Mesenteric fat pad (tissue), 1 donor: ENCODE measurements around the gene CLDN14. TPM values are rescaled to one million over a fixed set of nuclear protein-coding genes. Genes with fewer than 3 reads are reported as not detected.

ENCODE experiments used
- DNase-seq: peaks from one replicate; pipeline ENCODE4 v3.0.0-alpha.2; 2020; ENCODE audit warnings: low spot score
- long read RNA-seq: library from polyadenylated mRNA; unstranded; transcript quantifications from one replicate; pipeline ENCODE4 v2.0.0, GENCODE V29; 2020
- total RNA-seq: library from RNA; stranded (reverse); fragmentation: NEBNext Ultra II Directional; extraction: Animal tissue kit (Norgen Biotek cat#: 25700); gene quantifications from one replicate; pipeline ENCODE4 v1.2.1, GENCODE V29; 2021
- donor health status: DM: yes; HTN: yes; CAD: no.

The CLDN14 gene, protein sequence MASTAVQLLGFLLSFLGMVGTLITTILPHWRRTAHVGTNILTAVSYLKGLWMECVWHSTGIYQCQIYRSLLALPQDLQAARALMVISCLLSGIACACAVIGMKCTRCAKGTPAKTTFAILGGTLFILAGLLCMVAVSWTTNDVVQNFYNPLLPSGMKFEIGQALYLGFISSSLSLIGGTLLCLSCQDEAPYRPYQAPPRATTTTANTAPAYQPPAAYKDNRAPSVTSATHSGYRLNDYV
- total RNA-seq, result not detected
- long read RNA-seq, result 0 reads

DNA sequence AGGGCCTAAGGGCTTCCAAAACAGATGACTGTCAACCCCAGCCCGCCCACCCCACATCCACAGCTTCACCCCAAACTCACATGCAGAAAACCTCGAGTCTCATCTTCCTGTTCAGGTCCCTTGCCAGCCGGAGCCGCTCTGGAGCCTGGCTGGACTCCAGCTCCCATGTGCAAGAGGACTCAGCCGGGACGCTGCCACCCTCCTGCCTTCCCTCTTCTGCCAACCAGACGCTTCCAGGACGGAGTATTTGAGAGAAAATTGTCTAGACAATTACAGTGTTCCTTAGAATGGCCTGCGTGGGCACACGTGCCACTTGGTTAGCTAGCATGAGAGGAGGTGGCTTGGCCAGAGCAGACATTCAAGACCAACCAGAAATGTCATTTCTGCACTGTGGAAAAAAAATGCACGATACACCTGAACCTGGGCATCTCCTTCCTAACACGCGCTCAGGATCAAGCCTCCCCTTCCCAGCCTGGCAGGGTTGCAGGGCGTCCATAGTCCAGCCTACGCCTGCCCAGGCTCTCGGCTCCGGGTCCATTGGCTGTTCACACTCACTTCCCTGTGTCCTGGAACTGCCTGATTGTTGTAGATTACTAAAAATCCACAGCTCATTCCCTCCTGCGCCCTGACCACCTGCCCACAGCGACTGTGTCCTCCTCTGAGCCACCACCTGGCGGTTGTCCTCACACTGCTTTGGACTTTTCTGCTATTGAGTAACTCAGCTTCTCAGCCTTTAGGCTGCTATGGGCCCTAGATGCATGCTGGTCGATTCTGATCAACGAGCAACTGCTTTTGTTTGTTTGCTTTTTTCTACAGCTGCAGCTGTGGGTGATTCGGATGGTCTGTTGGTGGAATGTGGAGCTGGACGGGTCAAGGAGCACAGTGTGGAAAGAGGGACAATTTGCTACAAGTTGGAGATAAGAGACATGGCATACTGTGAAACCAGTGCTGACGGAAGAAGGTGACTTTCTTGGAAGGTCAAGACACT is at the start of gene CLDN14:
Gene CLDN14 (minus strand): TSS at position 708 of the 988 bp plus-strand sequence. CDS start 18,427 bp downstream, outside the sequence.
- DNase-seq, result no peak

DNA sequence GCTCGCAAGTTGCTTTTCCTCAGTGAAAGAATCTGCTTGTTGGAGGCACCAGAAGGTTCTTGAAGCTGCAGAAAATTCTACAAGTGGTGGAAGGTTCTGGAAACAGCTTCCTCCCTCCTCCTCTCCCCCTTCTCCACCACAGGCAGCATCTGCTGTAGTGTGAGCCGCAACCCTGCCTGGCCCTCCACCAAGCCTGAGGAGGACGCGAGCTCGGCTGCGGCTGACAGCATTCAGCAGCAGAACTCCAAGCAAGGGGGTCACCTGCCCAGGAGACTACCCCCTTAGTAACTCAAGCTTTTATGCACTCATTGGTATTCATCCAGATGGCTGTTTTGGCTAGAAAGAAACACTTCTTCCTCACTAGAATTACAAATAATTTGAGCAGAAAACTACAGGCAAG is 48.8 kb upstream of the CLDN14 start:
- no peak for DNase-seq

GRCh38 chr21:36527317-36527716 is 47.4 kb upstream of the CLDN14 start:
- no peak for DNase-seq

GRCh38 chr21:36526104-36526503 is 46.2 kb upstream of the CLDN14 start:
- no peak for DNase-seq

DNA sequence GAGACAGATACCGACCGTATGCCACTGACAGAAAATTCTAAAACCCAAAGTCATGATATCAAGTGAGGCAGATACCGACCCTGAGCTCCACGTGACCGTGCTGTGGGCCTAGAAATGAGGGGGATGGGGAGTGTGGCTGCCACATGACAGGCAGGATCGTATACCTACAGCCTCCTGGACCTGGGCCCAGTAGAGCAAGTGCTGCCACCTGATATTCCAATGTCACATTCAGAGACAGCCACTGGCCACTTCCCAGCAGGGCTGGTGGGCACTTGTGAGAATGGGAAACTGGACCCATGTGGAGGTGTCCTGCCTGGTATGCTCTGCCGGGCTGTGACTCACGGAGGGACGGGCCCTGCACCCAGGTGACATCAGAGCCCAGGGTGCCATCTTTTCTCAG is 44.6 kb upstream of the CLDN14 start:
- no peak for DNase-seq

DNA sequence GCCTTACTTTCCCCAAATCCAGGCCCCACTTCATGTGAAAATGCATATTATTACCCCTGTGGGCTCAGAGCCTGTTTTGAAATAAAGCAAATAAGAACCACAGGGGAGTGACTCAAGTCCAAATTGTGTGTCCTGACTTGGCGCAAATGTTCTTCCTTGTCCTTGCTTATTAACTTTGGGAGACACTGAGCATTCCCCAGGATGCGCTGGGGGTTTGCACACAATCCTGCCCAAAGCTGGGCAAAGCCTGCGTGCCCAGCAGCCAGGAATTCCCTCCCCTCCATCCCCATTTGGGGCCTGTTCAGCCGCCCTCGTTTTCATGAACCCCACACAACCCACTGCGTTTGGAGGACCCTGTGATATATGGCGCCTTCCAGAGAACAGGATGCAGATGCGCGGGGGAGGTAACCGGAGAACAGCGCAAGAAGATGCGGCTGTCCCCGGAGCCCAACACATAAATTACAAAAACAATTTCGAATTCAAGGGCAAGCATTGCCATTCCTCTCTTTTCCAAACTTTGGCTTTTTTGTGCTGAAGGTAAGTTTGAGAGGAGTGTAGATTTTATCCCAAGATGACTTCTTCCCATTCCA is 42.4 kb upstream of the CLDN14 start:
- DNase-seq, result no peak

GRCh38 chr21:36518883-36519492 is 39.1 kb upstream of the CLDN14 start:
- no peak for DNase-seq

DNA sequence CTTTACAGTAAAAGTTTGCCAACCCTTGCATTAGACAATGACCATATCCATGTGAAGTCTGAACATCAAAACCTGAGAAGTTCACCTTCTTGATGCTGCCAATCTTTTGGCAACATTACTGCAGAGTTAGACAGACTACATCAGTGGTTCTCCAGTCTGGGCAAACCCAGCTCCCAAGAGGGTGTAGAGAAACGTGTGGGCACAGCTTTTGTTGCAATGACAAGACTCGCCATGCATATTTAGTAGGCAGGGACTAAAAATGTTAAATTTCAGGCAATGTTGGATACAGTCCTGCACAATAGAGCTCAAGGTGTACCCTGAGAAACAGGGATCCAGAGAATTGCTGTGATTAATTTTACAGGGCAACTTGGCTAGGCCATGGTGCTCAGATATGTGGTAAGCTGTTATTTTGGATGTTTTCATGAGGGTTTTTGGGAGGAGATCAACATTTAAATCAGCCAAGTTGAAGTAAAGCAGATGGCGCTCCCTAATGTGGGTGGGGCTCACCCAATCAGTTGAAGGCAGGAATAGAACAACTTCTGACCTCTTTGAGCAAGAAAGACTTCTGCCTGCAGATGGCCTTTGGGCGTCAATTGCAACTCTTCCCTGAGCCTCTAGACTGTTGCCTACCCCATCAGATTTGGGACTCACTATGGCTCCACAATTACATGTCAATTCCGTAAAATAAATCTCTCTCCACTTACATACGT is 37.6 kb upstream of the CLDN14 start:
- DNase-seq, result no peak

DNA sequence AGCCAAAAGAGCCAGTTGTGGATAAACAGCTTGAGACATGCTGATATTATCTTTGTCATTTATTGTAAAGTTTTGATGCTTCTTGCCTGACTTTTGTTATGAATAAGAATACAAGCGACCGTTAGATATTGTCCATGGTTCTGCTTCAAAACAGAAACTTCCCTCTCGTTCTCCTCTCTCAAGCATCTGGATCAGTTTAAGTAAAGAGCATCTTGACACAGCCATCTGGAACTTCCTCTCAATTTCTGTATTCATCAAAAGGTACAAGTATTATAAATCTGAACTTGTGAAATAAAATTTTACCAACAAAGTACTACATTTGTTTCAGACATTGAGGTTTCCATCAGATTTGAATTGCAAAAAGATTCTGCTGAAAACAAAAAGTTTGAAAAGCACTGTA is 36.4 kb upstream of the CLDN14 start:
- DNase-seq, result no peak

GRCh38 chr21:36513430-36513829 is 33.5 kb upstream of the CLDN14 start:
- no peak for DNase-seq

GRCh38 chr21:36512971-36513370 is 33.0 kb upstream of the CLDN14 start:
- DNase-seq, result no peak

DNA sequence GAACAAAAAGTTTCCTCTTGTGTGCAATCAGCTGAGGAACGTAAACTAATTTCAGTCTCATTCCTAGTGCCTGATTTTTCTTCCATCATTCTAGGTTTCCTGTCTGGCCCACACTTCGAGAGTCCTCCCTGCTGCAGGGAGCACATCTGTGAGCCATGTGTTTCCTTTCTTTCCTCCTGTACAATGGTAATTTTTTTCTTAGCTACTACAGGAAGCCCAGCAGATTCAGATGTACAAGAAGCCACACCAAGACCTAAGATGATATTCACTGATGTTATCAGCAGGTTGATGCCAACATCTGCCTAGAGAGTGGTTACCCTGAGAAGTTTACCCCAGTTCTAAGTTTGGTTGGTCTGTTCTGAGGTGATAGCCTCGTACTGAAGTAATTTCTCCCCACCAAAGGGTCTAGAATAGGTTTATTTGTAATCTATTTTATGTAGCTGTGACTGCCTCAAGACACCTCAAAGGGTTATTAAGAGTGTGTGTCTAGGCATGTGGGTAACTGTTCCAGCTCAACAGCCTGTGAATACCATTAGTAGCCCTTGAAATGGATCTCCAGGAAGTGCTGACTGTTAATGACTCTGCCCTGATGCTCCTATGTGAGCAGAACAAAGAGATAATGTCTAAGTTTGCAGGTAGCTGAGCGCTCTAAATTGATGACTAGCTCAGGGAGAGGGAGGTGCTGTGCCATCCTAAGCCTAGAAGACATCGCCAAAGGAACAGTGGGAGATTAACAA is 31.7 kb upstream of the CLDN14 start:
- no peak for DNase-seq

GRCh38 chr21:36510911-36511310 is 31.0 kb upstream of the CLDN14 start:
- no peak for DNase-seq

DNA sequence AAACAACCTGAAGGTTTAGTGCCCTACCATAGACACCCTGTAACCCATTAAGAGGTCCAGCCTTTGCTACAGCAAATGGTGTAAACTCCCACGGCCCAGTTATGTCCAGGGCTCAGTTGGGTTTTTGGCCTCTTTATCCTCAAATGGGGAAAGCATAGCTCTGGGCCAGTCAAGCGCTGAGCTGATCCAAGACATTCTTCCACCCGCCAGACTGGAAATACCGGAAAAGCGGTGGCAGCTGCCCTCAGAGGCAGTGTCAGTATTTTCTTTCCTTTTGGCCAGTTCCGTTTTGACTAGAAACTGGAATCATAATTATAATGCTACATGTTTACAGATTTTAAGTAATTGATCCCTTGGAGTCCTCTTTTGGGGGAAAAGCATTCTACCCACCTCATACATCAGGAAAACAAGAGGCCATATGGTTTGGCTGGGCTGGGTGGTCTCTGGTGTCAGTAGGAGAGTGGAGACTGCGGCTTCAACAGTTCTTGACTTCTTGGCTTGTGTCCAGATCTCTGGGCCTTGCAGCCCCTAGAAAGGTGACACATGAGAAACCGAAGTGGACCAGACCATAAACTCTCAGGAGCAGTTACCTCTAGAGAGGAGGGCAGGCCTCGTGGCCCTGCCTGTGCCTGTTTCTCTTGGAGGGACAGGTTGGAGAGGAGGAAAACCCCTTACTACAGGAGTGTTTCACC is 30.2 kb upstream of the CLDN14 start:
- DNase-seq, result no peak

DNA sequence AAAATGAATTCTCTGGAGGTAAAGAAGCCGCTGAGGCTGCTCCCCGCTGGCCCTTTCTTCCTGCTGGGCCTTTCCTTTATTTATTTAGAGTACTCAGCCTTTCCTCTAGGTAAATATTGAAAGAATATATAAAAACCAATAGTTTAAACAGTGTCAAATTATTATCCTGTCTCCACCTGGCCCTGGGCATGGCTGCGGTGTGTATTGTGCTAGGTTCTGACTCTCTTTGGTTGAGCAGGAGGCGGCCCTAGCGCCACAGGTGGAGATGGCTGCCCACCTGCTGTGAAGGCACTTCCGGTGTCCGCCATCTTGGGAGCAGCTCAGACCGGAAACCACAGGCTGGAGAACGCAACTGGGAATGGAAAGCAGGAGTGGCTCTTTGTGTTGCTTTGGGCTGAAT is 29.0 kb upstream of the CLDN14 start:
- DNase-seq, result no peak

- no peak for DNase-seq
Measured at GRCh38 chr21:36507397-36508018, 27.6 kb upstream of the CLDN14 start.

DNA sequence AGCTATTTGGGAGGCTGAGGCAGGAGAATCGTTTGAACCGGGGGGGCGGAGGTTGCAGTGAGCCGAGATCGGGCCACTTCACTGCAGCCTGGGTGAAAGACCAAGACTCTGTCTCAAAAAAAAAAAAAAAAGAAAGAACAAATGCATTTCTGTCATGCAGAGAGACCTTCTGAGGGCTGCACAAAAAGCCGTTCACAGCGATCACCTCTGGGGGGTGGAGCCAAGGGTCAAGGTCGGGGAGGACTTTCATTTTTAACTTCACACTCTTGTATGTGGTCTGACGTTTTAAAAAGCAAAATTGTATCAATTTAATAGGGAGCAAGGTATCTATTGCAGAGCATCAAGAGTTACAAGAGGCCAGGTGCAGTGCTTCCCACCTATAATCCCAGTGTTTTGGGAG is 26.6 kb upstream of the CLDN14 start:
- no peak for DNase-seq

- no peak for DNase-seq
Measured at GRCh38 chr21:36504067-36505058, 24.4 kb upstream of the CLDN14 start.
